GM21526 (cell line): ENCODE data around the gene BET1.
"Not testable (repeated sequence)": the region's sequence is repeated elsewhere in the genome, so short reads cannot be mapped to it uniquely, and the experiment has no call there.

Source experiments
- ATAC-seq: cut with Tn5 transposase; IDR thresholded peaks from one replicate; pipeline ENCODE4 v1.9.1; 2021; ENCODE audit warnings: moderate library complexity; ENCODE audit not compliant: unreplicated experiment, low FRiP score

The BET1 gene, protein sequence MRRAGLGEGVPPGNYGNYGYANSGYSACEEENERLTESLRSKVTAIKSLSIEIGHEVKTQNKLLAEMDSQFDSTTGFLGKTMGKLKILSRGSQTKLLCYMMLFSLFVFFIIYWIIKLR

DNA sequence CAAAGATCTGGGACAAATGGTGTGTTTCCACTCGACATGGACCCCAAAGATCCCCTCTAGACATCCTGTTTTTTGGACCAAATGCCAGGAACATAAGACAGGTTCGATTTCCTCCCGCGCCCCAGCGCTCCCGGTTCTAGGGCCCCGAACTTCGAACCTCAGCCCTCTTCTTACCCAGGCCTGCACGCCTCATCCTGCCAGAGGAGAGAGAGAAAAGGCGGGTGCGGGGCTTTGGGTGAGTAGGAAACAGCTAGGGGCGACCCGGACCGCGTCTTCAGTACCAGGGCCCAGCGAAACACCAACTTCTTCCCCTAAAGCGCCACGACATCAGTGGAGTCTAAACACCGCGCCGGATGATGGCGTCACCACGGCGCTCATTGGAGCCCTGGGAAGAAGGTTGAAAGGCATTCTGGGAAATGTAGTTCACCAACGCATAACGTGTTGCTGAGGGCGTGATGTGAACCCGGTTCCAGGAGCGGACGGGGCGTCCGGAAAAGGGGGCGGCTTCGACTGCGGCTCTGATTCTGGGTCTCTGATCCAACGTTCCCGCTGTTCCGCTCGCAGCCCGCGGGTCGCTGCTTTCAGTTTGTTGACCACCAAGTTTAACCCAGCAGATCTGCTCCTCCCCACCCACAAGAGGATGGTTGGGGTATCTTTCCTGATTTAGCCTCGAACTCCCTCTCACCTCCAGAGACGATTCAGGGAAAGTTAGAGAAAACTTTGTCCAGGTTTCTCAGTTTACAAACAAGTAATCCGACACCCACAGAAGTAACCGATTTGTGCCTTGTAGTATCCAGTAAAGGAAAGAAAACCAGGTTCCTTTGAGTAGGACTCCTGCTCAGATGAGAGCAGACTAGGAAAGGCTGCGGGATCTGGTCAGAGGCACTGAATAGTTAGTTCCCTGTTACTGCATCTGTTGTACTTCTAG, at the start of gene BET1:
TSS of gene BET1 (minus strand) at position 332 of the 928 bp plus-strand sequence. CDS start at position 193, 139 bp downstream.
- peak; percentile 98 for ATAC-seq

DNA sequence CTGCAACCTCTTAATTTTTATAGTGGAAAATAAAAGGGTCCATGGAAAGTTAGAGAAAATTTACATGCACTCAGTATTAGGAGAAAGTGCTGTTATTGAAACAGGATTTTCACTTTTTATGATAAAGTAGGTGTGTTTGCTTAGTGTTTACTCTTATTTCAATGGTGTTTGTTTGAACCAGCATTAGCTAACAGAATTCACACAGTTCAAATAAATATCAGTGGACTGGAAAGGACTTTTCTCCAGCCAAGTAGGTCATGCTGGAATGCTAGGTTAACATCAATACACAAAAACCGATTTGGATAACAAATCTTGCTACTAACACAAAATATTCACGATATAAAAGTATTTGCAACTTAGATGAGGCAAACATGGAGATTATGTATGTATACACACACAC, 49.4 kb upstream of the BET1 start:
- ATAC-seq = no peak

DNA sequence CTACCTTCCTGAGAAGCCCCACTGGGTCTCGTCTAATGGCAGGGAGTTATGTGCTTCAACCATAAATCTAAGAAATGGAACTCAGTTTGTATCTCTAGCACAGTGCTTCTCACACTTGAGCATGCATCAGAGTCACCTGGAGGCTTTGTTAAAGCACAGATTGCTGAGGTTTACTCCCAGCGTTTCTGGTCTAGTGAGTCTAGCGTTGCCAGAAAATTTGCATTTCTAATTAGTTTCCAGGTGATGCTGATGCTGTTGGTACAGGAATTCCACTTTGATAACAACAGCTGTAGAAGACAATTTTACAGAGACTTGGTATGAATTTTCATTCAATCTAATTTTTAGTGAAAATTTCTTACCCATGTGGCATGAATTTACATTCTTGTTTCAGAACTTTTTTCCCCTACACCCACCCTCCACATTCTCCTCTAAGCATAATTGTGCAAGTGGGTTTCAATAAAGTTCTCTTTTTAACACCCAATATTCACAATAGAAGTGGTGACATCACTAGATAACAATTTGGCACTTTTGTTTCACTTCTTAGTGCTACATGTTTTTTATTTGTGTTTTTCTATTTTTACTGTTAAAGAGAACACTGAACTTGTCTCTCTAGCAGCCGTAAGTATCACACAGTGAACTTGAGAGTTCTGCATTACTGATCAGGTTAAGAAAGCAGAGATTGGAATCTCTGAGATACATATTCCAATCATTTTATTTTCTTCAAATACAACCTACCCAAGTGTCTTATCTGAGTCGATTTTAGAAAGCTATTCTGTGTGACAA, 48.4 kb upstream of the BET1 start:
- peak; percentile 40 for ATAC-seq

DNA sequence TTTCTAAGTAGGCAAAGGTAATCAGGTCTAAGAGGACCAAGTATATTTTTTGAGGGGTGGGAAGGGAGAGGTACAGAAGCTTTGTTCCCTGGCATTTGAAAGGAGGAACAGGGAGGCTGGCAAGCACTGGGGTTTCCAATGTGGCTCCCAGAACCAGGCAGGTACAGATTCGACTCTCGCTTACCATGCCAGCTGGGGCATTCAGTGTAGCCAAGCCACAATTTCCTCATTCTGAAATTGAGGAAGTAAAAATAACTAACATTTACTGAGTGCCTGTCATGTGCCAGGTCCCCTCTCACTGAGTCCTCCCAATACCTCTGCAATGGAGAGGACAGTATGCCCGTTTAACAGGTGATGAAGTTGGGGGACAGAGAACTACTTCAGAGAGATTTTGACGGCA, 45.9 kb upstream of the BET1 start:
- ATAC-seq = peak; percentile 84

DNA sequence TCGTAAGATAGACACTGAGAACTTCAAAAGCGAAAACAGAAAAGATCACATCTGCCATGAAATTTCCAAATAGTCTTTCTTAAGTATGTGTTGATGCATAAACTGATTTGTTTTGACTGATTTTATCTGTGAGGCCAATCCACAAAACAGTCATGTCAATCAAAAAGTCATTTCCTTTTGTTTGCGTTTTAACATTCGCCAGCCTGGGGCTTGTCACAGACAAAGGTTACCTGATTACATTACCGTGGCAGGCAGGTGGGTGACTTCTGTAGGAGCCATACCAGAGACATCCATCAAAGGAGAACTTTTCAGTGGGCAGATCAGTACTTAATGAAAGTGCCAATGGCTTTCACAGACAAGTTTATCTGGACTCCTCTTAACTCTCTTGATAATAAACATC, 45.5 kb upstream of the BET1 start:
- ATAC-seq = peak; percentile 24

DNA sequence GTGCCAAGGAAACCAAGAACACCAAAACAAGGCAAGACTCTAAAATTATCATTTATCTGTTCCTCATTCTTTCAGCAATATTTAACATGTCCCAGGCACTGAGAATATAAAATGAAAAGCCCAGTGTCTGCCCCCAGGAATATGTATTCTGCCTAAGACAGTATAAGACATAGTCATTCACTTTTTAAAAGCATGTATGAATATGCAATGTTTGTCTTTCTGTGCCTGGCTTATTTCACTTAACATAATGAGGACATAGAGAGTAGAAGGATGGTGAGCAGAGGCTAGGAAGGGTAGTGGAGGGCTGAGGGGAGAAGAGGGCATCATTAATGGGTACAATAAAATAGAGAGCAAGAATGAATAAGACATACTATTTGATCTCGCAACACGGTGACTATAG, 44.6 kb upstream of the BET1 start:
- ATAC-seq = no peak

DNA sequence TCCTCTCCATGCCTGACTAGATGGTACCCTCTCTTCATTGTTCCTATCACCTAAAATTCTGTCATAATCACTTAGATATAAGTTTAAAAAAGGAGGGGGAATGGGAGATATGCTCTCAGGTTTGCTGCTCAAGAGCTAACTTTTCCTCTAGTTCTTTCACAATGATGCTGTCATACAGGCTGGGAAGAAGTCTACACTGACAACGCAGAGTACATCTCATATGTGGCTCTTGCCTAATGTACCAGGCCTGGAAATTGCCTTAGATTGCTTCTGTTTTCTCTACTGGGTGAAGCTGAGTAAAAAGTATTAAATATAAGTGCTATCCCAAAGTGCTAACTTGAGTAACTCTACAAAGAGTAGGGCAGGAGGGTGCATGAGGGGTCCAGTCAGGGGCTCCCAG, 43.8 kb upstream of the BET1 start:
- no peak for ATAC-seq

DNA sequence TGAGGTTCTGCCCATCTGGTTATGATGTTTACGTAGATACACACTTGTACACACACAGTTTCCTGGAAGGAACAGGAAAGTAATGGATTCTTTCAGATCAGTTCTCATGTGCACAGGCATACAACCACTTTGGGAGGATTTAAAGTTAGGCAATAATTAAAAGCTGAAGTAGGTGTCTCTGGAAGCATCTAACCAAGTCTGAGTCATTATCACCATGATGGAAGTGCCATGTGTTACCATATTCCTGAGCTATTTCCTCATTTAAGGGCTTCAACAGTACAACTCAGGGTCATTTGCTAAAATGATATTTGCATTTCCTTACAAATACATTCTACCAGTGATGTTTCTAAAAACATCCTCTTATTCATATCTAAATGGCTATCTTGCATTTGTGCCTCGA, 41.4 kb upstream of the BET1 start:
- ATAC-seq = no peak

DNA sequence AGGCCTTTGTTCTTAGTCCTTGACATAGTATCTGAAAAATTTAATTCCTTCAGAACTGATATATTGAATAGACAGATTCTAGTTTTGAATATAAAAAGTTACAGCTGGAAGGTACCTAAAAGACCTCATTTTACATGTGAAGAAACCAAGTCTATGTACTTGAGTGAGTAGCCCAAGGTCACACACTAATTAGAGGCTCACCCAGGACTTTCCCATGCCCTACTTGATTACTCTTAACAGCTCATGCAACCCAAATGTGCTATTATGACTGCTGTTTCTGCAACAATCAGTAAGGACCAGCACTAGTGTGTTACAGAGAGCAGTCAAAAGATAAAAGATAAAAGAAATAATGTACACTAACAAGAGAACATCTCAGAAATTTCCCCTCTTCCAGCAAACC, 40.7 kb upstream of the BET1 start:
- no peak for ATAC-seq

DNA sequence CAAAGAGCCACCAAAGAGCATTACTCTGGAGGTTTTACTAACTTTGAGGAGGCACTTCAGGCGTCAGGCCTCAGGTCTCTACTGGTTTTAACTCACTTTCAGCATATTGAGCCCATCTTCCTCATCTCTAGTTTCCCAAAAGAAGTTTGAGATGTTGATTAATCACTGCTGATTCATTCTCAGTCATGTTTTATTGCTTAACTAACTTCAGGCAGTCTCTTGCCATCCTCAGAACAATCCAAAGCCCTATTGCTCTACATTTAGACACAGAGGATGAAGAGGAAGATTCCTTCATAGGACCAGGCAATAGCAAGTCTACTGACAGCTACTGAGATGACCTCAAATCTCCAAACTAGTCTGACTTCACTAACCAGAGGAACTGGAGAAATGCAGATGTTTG, 39.1 kb upstream of the BET1 start:
- no peak for ATAC-seq

DNA sequence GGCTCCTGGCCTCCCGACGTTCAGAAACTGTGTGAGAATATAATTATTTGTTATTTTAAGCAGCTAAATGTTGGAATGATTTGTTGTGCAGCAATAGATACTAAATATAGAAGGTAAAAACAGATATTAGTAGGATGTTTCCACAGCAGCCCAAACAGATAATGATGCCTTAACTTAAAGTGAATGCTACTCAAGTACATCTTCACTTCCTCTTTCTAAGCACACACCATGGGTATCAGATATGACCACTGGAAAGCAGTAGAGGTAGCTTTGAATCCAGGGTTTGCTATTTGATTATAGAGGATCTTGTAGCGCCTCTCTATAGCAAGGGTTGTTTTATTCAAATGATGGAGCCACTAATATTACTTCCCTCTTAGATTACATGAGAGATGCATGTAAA, 38.2 kb upstream of the BET1 start:
- no peak for ATAC-seq

DNA sequence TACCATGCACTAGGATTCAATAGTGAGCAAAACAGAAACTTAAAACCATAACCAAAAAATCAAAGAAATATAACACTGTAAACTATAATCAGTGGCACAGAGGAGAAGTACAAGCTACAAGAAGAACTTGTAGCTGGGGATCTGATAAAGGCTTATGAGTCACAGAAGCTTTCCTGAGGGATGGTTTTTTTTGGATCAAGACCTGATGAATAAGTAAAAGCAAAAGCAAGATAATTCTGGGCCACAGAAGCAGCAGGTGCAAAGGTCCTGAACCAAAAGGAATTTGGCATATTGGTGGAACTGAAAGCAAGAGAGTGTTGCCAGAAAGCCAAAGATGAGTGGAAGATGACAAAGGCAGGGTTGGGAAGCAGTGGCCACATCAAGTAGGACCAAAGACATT, 37.4 kb upstream of the BET1 start:
- no peak for ATAC-seq

DNA sequence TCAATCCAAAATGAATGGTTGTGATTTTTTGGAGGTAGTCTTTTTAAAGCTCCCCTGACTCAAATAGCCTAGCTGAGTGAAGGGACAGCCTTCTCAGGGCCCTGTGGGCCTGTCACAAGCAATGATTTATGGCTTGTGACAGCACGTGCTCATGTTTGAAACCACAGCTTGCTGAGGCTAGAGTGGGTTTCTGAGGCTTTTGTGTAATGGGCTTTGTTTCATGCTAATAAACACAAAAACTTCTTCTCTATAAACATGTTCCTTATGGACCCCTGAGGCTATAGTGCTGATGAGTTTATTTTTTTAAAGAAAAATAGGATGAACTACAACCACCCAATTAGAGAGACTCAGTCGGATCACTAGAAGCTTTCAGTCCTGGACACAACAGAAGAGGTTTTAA, 36.1 kb upstream of the BET1 start:
- ATAC-seq = no peak

DNA sequence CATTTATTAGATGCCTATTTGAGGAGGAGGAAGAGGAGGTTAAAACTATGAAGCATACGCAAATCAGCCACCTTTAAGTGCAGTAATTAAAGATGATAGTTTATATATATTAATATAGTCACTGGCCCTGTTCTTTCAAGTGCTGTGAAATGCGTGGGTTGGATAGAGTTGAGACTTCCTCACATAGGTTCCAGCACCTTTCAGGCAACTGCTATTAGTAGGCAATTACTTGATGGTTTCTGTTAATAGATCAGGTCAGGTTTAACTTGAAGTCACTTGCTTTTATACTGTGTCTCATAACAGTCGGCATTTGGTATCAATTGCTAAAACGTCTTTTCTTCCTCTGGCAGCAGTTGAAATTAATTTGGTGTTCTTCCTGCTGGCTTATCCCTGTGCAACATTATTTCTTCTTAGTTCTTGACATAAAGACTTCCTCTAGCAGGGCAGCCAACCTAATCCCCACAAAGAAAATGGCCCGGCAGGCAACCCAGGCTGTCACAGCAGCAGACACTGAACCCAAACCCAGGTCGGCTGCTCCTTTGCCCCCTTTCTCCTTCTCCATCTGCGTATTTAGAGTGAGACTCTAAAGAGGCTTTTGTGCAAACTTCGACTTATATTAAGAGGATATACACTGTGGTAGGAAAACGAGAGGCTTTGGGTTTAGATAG, 35.3 kb upstream of the BET1 start:
- no peak for ATAC-seq

DNA sequence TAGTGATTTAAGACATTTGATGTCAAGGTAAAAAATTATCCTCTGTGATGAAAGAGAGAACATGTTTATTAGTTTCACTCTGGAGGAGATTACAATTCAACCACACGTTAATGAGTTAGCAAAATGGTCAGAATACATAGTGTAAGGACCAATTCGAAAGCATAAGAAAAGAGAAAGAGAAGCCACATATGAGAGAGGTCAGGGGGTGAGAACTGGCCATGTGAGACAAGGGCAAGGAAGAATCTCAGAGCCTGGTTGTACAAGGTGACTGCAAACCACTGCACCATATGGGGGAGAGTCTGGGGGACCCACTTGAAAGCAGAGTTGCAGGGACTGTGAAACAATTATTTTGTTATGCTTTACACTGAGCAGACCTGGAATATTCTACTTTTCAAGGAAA, 27.7 kb upstream of the BET1 start:
- no peak for ATAC-seq

DNA sequence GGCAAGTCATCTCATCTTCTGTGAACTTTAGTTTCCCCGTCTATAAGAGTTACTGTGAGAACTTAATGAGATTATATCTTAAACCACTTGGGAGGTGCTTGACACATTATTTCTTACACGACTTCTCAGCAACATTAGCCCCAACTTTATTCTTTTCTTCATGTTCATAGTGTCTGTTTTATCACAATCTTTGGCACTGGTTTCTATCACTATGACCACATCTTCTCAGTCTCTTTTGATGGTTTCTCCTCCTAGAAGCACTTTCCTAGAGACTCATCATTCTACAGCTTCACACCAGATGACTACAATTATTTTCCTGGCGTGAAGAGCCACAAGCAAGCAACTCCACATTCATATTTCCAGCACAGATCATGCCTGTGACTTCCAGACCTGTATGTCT, 26.5 kb upstream of the BET1 start:
- ATAC-seq = no peak

DNA sequence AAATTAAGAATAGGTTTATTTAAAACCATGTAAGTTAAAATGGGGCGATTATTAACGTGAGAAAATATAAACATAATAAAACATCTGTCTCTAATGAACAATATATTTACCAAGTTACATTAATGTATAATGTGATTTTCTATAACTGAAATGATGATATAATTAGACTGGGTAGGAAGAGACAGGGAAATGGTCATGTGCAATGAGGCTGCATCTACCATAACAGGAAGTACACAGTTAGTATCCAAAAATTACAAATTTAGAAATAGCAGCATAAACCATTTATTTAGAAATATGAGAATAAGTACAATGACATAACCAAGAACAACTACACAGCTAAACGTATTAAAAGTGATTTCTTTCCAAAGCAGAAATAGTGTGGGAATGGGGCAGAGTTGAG, 25.8 kb upstream of the BET1 start:
- ATAC-seq = no peak

DNA sequence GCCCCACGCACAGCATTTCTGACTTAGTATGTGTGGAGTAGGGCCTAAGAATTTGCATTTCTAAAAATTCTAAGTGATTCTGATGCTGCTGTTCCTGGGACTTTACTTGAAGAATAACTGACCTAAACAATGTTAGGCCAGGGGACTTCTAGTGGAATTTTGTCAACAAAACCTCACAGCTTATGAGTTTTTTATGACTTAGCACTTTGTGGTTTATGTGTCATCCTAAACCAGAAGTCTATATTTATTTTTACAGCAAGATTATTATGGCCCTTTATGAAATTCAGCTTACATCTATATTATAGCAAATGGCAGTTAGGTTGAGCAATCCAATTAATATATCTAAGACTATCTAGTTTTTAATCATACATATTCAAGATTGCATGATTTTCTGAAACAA, 24.6 kb upstream of the BET1 start:
- ATAC-seq = no peak

DNA sequence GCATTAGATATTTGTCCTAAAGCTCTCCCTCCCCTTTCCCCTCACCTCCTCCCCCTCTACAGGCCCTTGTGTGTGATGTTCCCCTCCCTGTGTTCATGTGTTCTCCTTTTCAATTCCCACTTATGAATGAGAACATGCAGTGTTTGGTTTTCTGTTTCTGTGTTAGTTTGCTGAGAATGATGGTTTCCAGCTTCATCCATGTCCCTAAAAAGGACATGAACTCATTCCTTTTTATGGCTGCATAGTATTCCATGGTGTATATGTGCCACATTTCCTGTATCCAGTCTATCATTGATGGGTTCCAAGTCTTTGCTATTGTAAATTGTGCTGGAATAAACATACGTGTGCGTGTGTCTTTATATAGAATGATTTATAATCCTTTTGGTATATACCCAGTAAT, 22.5 kb upstream of the BET1 start:
- ATAC-seq = not testable (repeated sequence)

DNA sequence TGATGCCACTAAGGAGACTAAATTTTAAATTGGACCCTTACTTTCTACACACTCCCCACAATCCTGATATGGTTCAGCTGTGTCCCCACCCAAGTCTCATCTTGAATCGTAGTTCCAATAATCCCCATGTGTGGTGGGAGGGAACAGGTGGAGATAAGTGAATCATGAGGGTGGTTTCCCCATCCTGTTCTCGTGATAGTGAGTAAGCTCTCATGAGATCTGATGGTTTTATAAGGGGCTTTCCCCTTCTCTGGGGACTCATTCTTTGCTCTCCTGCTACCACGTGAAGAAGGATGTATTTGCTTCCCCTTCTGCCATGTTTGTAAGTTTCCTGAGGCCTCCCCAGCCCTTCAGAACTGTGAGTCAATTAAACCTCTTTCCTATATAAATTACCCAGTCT, 18.4 kb upstream of the BET1 start:
- ATAC-seq = no peak

DNA sequence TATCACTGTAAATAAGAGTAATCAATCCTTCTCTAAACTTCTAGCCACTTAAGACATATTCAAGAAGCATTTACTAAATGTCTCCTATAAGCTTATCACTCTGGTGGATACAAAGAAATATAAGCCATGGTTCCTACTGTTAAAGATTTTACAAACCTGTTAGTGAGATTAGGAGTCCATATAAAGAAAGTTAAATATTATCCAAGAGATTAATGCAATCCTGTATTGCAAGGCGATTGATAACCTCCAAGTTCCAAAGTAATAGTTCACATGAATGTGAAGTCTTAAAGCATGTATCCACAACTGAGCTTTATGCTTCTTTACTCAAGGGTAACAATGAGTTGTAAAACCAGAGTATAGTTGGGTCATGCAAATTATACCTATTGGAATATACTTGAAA, 12.6 kb upstream of the BET1 start:
- no peak for ATAC-seq
